Brain pericyte (primary cell): ENCODE measurements around the gene PLCL2.

Experiments
- DNase-seq: peaks from one replicate; pipeline ENCODE4 v3.0.0-alpha.2; 2012; ENCODE audit warnings: low read depth, low spot score

The PLCL2 gene

DNA sequence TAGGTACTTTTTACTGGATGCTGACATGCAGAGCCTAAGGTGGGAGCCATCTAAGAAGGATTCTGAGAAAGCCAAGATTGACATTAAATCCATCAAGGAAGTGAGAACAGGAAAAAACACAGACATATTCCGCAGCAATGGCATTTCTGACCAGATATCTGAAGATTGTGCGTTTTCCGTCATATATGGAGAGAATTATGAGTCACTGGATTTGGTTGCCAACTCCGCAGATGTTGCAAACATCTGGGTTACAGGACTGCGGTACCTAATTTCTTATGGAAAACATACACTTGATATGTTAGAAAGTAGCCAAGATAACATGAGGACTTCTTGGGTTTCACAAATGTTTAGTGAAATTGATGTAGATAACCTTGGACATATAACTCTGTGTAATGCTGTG lies 125.1 kb downstream of the PLCL2 start:
- DNase-seq, result no peak

DNA sequence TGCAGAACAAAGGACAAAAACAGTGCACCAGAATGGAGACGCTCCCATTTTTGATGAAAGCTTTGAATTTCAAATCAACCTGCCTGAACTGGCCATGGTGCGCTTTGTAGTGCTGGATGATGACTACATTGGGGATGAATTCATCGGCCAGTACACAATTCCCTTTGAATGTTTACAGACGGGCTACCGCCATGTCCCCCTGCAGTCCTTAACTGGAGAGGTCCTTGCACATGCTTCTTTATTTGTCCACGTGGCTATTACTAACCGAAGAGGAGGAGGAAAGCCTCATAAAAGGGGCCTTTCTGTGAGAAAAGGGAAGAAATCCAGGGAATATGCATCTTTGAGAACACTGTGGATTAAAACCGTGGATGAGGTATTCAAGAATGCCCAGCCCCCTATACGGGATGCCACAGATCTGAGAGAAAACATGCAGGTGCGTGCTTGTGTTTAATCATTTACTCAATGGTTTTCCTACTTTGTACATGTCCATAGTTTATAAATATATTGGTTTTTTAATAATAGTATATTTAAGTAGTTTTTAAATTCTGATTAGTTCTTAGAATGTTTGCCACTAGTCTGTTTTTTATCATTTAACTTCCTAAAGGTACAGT lies 127.1 kb downstream of the PLCL2 start:
- no peak for DNase-seq

DNA sequence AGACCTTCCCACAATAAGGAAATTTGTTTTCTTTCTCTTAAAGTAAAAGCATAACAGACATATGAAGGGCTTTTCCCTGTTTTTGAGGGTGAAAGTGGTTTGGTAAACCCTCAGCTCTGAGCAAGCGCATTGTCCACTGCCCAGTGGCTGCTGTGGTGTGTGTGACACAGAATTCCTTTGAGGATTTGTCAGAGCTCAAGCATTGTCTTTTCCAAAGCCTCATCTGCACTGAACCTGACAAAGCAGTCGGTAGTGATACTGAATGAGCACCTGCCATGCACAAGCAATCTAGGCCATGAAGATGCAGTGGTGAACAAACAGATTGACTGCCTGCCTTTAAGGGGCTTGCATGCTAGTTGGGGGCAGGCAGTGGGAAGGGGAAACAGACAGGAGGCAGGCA lies 128.3 kb downstream of the PLCL2 start:
- DNase-seq, result no peak

GRCh38 chr3:17013571-17013970 lies 128.8 kb downstream of the PLCL2 start:
- no peak for DNase-seq

DNA sequence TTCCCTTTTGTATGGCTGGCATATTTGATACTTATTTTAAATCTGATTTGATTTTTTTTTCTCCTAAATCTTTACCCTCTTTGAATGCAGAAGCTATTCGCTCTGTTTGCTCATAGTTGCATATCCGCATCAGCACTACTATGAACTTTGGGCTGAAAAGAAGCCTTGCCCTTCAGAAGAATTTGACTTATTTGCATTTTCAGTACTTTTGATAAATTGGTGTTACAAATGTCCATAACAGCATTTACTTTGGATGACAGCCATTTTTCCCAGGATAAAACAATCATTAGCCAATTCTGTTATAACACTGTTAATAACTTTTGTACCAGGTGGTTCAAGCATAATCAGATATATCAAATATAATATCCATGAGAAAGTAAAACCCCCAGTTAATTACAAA lies 129.5 kb downstream of the PLCL2 start:
- no peak for DNase-seq

DNA sequence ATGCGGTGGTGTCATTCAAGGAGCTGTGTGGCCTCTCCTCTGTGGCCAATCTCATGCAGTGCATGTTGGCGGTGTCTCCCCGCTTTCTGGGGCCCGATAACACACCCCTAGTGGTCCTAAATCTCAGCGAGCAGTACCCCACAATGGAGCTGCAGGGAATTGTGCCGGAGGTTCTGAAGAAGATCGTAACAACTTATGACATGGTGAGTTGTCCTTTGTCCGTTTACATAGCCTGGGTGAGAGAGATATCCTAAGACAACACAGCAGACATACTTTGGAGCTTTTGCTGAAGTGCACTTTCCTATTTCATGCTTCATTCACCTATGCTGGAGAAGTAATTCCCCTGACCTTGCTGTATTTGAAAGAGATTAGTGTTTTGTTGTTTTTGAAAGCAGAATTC lies 130.0 kb downstream of the PLCL2 start:
- no peak for DNase-seq

DNA sequence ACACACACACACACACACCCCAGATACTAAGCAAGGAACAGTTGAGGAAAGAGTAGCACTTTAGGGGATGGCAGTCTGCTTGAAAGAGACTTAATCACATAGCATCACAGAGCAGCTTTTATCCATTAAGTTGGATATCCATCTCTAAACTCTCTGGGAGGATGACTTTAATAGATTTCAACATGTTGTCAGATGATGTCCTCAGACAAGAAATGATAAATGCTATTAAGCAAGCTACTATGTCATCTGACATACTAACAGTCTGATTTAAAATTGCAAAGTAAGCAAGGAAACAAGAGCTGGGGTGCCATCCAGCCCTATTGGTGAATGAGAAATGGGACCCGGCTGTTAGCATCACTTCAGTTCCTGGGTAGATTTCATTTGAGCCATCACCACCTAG lies 136.9 kb downstream of the PLCL2 start:
- DNase-seq, result no peak

DNA sequence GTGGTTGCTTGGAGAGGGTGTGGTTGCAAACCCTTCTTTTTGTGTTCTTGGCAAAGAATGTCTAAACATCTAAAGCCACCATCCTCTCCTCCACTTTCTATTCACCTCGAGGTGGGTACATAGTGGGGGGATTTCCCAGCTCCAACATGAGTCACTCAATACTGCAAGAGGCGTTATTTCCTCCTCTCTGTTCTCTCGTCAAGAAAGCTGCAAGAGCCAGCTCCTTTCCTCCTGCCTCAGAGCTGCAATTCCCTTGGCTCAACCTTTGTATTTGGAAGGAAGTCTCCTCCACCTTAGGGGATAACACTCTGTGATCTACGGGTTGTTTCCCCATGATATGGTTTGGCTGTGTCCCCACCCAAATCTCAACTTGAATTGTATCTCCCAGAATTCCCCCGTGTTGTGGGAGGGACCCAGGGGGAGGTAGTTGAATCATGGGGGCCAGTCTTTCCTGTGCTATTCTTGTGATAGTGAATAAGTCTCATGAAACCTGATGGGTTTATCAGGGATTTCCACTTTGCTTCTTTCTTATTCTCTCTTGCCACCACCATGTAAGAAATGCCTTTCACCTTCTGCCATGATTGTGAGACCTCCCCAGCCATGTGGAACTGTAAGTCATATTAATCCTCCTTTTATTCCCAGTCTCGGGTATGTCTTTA lies 138.4 kb downstream of the PLCL2 start:
- no peak for DNase-seq

DNA sequence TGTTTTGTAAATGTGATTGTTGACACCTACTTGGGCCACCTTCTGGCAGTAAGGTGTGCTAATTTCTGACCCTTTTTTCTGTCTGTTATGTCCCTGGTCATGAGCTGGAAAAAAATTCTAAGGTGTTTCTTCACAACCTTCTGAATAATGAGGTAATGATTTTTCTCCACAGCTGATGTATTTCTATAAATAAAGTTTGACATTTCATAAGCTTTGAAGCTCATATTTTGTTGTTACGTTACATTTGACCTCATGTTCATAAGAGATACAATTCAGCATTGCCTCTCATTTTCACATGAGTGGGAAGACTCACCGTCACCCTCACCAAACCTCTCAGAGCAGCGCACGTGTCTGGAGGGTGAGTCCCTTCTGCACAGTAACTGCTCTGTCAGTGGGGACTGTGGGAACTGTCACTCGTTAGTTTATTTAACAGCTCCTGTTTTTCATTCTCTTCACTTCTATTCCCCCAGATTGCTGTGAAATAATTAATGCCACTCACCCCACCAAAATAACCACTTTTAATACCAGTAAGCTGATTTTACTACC lies 140.9 kb downstream of the PLCL2 start:
- no peak for DNase-seq

GRCh38 chr3:17027318-17027717 lies 142.6 kb downstream of the PLCL2 start:
- no peak for DNase-seq

DNA sequence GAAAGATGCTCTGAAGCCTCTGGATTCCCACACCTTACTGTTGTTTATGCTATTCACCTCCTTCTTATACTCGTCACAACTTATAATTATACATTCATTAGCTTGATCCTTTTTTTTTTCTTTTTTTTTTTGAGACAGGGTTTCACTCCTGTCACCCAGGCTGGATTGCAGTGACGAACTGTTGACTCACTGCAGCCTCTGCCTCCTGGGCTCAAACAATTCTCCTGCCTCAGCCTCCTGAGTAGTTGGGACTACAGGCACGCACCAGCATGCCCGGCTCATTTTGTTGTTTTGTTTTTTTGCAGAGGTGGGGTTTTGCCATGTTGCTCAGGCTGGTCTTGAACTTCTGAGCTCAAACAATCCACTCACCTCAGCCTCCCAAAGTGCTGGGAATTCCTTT lies 143.6 kb downstream of the PLCL2 start:
- DNase-seq, result no peak

- no peak for DNase-seq
Measured at GRCh38 chr3:17030438-17030837, 145.7 kb downstream of the PLCL2 start.

GRCh38 chr3:17030956-17031652 lies 146.3 kb downstream of the PLCL2 start:
- DNase-seq, result no peak

DNA sequence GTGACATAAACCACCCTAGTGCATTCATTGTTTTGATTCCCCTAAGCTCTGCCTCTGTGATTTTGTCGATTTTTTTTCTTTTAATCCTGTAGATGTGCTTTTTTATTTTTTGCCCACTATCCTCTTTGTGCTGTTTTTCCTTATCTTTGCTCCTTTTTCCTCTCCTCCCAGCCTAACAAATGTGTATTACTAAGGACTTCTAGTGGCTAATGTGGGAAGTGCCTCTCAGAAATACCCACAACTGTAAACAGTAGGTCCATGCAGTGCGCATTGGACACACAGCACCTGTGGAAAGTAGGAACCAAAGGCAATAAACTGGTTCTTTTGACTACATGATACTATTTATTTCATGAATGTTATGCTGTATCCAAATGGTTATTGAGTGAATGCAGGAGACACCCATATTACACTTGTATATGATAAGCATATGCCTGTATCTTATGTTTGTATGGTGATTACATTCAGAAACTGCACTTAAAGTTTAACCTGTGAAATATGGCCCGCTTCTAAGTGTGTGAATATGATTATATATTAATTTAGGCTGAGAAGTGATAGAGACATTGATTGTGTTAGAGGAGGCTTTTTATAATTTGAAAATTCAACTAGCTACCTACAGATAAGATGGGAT lies 147.8 kb downstream of the PLCL2 start:
- no peak for DNase-seq

DNA sequence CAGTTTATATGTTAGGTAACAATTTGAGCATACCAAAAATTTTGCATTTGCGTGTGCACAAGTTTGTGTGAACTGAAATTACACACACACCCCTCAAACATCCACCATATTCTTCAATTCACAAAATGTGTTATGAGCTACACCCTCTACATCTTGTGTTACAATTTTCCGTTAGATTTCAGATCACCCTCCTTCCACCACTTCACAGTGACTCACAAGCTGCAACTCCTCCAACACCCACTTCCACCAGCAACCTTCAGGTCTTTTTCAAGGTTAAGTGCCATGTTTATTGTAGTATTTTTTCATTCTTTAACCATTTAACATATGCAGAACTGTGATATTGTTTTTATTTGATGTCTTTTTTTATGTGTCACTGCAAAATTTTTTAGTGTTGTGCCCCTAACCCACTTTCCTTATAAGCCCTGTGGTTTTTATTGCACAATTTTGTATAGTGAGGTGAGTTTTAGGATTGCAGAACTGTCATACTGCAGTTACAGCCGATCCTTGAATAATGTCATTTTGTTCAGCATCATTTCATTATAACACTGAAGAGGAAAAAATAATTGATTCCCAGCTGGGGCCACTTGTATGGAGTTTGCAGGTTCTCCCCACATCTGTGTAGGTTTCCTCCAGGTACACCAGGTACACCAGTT lies 148.9 kb downstream of the PLCL2 start:
- no peak for DNase-seq

GRCh38 chr3:17035033-17035432 lies 150.3 kb downstream of the PLCL2 start:
- no peak for DNase-seq

GRCh38 chr3:17035966-17036365 lies 151.2 kb downstream of the PLCL2 start:
- DNase-seq, result no peak

DNA sequence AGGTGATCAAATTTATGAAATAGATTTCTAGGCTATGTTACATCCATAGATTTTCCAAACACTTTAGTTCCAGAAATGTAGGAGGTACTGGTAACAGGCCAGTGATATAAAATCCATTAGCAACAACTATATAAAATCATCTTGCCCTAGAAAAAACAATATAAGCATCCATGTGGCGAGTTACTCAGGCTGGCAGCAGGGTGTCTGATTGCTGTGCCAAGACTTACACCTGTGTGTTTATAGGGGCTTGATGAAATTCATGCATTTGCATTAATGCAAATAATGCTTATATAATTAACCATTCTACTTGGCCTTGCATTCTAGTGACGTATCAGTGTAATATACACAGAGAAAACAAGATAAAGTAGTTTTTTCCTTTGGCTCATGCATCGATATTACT lies 153.4 kb downstream of the PLCL2 start:
- no peak for DNase-seq

DNA sequence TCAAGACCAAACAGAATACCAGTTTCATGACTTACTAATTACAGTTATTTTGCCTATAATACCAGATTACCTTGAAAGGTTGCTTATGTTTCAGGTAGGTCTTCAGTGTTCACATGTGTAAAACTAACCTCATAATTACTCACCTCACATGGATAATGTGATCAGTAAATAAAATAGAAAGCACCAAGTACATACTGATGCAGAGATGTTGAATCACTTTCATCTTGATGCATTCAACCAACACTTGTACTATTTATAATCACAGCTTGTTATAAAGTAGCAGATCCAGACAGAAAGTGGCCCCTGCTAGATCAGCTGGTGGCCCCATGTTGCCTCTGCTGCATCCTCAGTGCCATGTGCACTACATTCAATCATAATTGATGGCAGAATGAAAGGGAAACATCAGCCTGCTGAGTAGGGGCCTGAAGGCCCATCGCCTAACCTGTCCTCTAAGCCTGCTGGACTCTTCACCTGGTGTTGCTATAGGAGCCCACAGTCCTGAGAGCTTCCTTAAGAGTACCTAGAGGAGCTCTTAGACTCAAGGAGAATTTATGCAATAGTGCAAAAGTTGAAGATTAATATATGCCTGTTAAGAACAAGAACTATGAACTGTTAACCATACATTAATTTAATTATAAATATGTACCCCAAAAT lies 154.3 kb downstream of the PLCL2 start:
- DNase-seq, result no peak

DNA sequence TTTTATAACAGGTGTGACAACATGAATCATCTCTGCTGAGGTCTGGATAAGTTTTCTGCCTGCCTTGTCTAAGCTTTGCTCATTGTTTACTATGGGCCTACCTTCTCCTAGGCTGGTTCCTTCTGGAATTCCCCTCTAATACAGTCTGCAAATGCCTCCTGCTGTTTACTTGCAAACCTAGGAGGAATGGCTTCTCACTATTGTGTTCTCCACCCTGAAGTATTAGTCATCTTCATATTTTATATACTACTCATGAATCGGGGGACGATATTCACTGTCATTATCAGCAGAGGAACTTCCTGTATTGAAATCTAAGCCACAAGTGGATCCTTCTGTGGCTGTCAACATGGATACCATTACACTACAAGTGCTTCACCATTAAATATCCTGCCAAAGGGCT lies 154.8 kb downstream of the PLCL2 start:
- no peak for DNase-seq

DNA sequence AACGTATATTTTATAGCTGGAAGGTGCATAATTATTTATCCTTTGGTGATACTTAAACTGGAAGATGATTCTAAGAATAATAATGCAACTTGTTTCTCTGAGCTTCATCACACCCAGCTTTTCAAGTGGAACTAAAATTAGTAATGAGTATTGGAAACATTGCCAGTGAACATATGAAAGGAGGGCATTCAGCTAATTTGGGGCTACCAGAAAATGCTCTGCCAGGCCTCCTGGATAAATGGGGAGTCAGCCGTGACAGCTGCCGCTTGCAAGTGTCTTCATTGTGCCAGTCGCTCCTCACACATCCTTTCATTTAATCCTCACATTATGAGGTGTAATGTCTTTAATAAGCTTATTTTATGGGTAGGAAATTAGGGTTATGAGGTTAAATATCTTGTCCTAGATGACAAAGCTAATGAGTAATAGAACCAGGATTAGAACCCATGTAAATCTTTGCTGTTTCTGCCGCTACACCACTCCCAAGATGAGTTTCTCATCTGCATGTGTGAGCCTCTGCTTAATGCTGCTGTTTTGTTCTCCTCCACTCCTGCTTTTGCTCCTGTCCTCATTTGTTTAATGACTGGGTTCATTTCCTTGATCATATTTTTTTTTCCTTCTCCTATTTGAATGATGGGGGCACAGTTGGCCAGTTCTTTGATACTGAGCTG lies 155.7 kb downstream of the PLCL2 start:
- no peak for DNase-seq
